ENCODE results near the gene DNAJB9. TPM values are rescaled to one million over a fixed set of nuclear protein-coding genes. Genes with fewer than 3 reads are reported as not detected.

Gene DNAJB9
- total RNA-seq: 100 to 1,000 TPM in 1 of 9 donors, 10 to 100 TPM in 8; 21.6 to 157 (median 49.0) TPM
- 100 to 1,000 TPM in 1 of 3 donors, 1 to 10 TPM in 2; 8.4 to 175 (median 9.0) TPM for polyA plus RNA-seq
- long read RNA-seq, donor 1, transcript DNAJB9-201 (3 exons, 2,715 nt): major isoform, 64 of 240 reads
- long read RNA-seq, donor 1, partial matches to known transcripts: 174 of 240 reads
- long read RNA-seq, donor 1, other reads (novel, unspliced or antisense): 0 of 240 reads
- long read RNA-seq, donor 2, transcript DNAJB9-201 (3 exons, 2,715 nt): major isoform, 24 of 27 reads
- long read RNA-seq, donor 2, partial matches to known transcripts: 0 of 27 reads
- long read RNA-seq, donor 2, other reads (novel, unspliced or antisense): 0 of 27 reads
- long read RNA-seq, donor 3, transcript DNAJB9-201 (3 exons, 2,715 nt): major isoform, 42 of 45 reads
- long read RNA-seq, donor 3, partial matches to known transcripts: 0 of 45 reads
- long read RNA-seq, donor 3, other reads (novel, unspliced or antisense): 0 of 45 reads
- long read RNA-seq, donor 4, transcript DNAJB9-201 (3 exons, 2,715 nt): major isoform, 43 of 49 reads
- long read RNA-seq, donor 4, partial matches to known transcripts: 0 of 49 reads
- long read RNA-seq, donor 4, other reads (novel, unspliced or antisense): 6 of 49 reads
- long read RNA-seq, donor 5, transcript DNAJB9-201 (3 exons, 2,715 nt): major isoform, 96 of 98 reads
- long read RNA-seq, donor 5, partial matches to known transcripts: 2 of 98 reads
- long read RNA-seq, donor 5, other reads (novel, unspliced or antisense): 0 of 98 reads
- long read RNA-seq, donor 6, transcript DNAJB9-201 (3 exons, 2,715 nt): major isoform, 23 of 26 reads
- long read RNA-seq, donor 6, partial matches to known transcripts: 0 of 26 reads
- long read RNA-seq, donor 6, other reads (novel, unspliced or antisense): 3 of 26 reads
- long read RNA-seq, donor 7, transcript DNAJB9-201 (3 exons, 2,715 nt): major isoform, 20 of 25 reads
- long read RNA-seq, donor 7, transcript DNAJB9-203 (2 exons, 584 nt): minor isoform, 5 of 25 reads
- long read RNA-seq, donor 7, partial matches to known transcripts: 0 of 25 reads
- long read RNA-seq, donor 7, other reads (novel, unspliced or antisense): 0 of 25 reads
- long read RNA-seq, donor 8, transcript DNAJB9-201 (3 exons, 2,715 nt): major isoform, 49 of 57 reads
- long read RNA-seq, donor 8, transcript DNAJB9-203 (2 exons, 584 nt): minor isoform, 8 of 57 reads
- long read RNA-seq, donor 8, partial matches to known transcripts: 0 of 57 reads
- long read RNA-seq, donor 8, other reads (novel, unspliced or antisense): 0 of 57 reads
- long read RNA-seq, donor 9, transcript DNAJB9-201 (3 exons, 2,715 nt): major isoform, 13 of 14 reads
- long read RNA-seq, donor 9, partial matches to known transcripts: 0 of 14 reads
- long read RNA-seq, donor 9, other reads (novel, unspliced or antisense): 0 of 14 reads
- long read RNA-seq, donor 10, transcript DNAJB9-201 (3 exons, 2,715 nt): major isoform, 21 of 25 reads
- long read RNA-seq, donor 10, partial matches to known transcripts: 0 of 25 reads
- long read RNA-seq, donor 10, other reads (novel, unspliced or antisense): 0 of 25 reads

DNA sequence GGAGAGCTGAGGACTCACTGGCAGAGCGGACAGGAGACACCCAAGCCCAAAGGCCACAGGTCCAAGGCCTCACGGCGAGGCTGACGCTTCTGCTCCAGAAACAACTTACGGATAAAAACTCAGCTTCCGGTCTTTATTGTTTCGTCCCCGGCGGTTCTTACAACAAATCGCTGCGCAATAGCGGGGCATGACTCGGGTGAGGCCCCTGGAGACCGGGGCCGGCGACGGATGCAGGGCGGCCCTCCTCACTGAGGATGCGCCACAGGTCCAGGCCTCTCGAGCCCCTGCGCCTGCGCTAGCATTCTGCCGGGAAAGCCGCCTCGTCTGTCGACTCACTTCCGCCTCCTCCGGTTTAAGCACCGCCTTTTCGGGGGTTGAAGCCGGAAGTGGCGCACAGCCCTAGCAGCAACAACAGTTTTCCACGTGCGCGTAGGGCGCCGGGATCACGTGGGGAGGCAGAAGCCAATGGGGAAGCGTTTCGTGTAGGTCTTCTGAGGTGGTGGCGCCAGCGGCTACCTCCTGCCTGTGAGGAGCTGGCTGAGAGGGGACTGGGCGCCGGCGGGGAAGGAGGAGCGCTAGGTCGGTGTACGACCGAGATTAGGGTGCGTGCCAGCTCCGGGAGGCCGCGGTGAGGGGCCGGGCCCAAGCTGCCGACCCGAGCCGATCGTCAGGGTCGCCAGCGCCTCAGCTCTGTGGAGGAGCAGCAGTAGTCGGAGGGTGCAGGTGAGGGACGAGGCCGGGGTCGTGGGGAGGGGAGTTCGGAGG lies at the start of gene DNAJB9, which contains the start of gene THAP5:
DNAJB9 (plus strand) TSS at position 494 of the 765 bp plus-strand sequence. CDS start 1,853 bp downstream, outside the sequence.
THAP5 (minus strand) TSS at position 326 of the 765 bp plus-strand sequence; CDS start at position 189, 137 bp downstream.
- peaks cover 14 to 63% of the 10 kb centered on the region in 2 donors for H3K4me1 ChIP-seq (replicated peaks in 1 of 2)
- peaks cover 0 to 16% of the 10 kb centered on the region in 2 donors for H3K36me3 ChIP-seq (replicated peaks in 1 of 2)

GRCh38 chr7:108522780-108523179 lies 46.9 kb upstream of the DNAJB9 start:
- Histone ChIP-seq H3K27me3 (no peaks in the 10 kb centered on the region), H3K4me1 (replicated peaks in 1 of 2) (peaks cover 19 to 57% of the 10 kb centered on the region in 2 donors), H3K9me3 (replicated peaks in 1 of 3) (no peaks in the 10 kb centered on the region), H3K27ac (peak overlapping the region in 1 of 5 donors; percentile 100), H3K4me3 (no peak overlapping the region), H3K36me3 (replicated peaks in 1 of 2) (peaks cover 0 to 4% of the 10 kb centered on the region in 2 donors)
- 91 to 97% (median 91%) methylated on average over 2 of the region's 2 CpGs for WGBS, 4 donors
- intact Hi-C loops (cut with DNase I): no loop called here
- no peak for DNase-seq
- TF ChIP-seq CTCF (IDR thresholded peaks at IDR 0.05): no peak
- no peak for TF ChIP-seq POLR2A (IDR thresholded peaks at IDR 0.05)

More for the DNA sequence above, at the start of gene DNAJB9, which contains the start of gene THAP5:
- WGBS, 4 donors: 0 to 1% (median 0%) methylated on average over 28 to 65 of the region's 65 CpGs
- intact Hi-C loops (cut with DNase I): no loop called here
- TF ChIP-seq POLR2A (IDR thresholded peaks at IDR 0.05) (peak; percentile 93 to 100), CTCF (IDR thresholded peaks at IDR 0.05) (peak in 2 of 6 experiments; percentile 1 to 9)
- peak; percentile 99 to 100 (median 100) for DNase-seq
- Histone ChIP-seq H3K4me3 (peak within 1 kb of the TSS; percentile 57 to 90 (median 82)), H3K9me3 (replicated peaks in 1 of 3) (no peaks in the 10 kb centered on the region), H3K27ac (peak within 1 kb of the TSS; percentile 93 to 99 (median 98)), H3K27me3 (no peaks in the 10 kb centered on the region)

DNA sequence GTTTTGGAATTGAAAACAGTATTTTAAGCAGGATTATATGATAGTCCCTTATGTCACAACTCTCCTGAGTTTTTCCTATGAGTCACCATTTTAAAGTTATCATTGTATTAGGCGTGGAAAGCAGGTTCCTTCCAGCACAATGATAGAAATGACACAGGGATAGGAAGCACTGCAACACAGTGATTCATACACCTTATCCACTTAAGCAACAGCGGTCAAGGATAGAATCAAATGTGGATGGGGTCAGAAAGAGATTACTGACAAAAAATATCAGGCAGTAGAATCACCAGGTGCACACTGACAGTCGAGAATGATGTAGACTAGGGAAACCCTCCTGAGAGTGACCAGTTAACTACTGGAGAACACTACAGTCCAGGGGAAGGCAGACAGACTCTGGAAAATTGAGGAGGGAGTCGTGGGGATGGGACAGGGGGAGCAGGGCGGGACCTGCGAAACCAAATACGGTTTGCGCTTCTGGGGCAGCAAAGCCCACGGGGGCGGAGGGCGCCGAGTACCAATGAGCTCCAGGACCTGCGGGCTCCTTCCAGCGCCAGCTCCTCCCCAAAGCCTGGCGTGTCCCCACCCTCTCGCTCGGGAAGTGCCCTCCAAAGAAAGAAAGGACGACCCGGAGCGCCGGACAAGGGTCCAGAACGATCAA lies 44.2 kb upstream of the DNAJB9 start:
- Histone ChIP-seq H3K27ac (peak overlapping the region; percentile 96 to 100 (median 99)), H3K36me3 (replicated peaks in 1 of 2) (no peaks in the 10 kb centered on the region), H3K9me3 (replicated peaks in 1 of 3) (no peaks in the 10 kb centered on the region), H3K4me1 (replicated peaks in 1 of 2) (peaks cover 19 to 45% of the 10 kb centered on the region in 2 donors), H3K27me3 (no peaks in the 10 kb centered on the region), H3K4me3 (peak overlapping the region; percentile 66 to 88 (median 72))
- TF ChIP-seq CTCF (IDR thresholded peaks at IDR 0.05) (peak in 2 of 6 experiments; percentile 25 to 41), POLR2A (IDR thresholded peaks at IDR 0.05) (no peak)
- DNase-seq: peak in 2 of 7 donors; percentile 66 to 68
- intact Hi-C loops (cut with DNase I): no loop called here
- WGBS, 4 donors: 0% methylated on average over 4 to 22 of the region's 22 CpGs
